Measurements from ENCODE around the gene CNTN4. TPM values are rescaled to one million over a fixed set of nuclear protein-coding genes. Genes with fewer than 3 reads are reported as not detected.

Gene CNTN4
- total and polyA plus RNA-seq, 7 donors: 0.17 to 3.2 (median 0.42) TPM

DNA sequence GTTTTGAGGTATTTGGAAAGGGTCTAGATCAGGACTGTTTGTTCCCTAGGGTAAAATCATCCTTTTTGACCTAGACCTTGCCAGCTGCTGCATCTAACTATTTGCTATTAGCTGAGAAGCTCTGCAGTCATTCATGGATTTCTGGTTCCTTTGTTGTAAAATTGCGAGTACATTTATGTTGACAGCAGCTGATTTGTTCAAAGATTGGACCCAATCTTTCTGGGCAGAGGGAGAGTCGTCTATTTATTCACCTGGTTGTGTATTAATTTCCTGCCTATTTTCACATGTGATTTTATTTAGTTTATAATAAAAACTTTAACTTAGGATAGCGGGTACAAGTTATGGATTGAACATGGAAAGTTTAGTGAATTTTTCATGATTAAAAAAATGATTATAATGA is 236.3 kb downstream of the CNTN4 start:
- Histone ChIP-seq H3K9me3 (no peaks in the 10 kb centered on the region), H3K4me1 (no peaks in the 10 kb centered on the region), H3K36me3 (ENCODE audit: insufficient read depth in 1 of 2, low read depth in 1 of 2) (no peaks in the 10 kb centered on the region), H3K27me3 (ENCODE audit: insufficient read depth in 3 of 3, low read length in 2 of 3) (no peaks in the 10 kb centered on the region), H3K27ac (no peak overlapping the region), H3K4me3 (no peak overlapping the region)
- intact Hi-C loops (cut with DNase I): no loop called here
- ATAC-seq (no peak), DNase-seq (no peak)
- TF ChIP-seq, protein P1, sequence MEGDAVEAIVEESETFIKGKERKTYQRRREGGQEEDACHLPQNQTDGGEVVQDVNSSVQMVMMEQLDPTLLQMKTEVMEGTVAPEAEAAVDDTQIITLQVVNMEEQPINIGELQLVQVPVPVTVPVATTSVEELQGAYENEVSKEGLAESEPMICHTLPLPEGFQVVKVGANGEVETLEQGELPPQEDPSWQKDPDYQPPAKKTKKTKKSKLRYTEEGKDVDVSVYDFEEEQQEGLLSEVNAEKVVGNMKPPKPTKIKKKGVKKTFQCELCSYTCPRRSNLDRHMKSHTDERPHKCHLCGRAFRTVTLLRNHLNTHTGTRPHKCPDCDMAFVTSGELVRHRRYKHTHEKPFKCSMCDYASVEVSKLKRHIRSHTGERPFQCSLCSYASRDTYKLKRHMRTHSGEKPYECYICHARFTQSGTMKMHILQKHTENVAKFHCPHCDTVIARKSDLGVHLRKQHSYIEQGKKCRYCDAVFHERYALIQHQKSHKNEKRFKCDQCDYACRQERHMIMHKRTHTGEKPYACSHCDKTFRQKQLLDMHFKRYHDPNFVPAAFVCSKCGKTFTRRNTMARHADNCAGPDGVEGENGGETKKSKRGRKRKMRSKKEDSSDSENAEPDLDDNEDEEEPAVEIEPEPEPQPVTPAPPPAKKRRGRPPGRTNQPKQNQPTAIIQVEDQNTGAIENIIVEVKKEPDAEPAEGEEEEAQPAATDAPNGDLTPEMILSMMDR (IDR thresholded peaks at IDR 0.05): no peak
- WGBS, 3 donors: 77 to 86% (median 78%) methylated on average over 3 of the region's 3 CpGs

DNA sequence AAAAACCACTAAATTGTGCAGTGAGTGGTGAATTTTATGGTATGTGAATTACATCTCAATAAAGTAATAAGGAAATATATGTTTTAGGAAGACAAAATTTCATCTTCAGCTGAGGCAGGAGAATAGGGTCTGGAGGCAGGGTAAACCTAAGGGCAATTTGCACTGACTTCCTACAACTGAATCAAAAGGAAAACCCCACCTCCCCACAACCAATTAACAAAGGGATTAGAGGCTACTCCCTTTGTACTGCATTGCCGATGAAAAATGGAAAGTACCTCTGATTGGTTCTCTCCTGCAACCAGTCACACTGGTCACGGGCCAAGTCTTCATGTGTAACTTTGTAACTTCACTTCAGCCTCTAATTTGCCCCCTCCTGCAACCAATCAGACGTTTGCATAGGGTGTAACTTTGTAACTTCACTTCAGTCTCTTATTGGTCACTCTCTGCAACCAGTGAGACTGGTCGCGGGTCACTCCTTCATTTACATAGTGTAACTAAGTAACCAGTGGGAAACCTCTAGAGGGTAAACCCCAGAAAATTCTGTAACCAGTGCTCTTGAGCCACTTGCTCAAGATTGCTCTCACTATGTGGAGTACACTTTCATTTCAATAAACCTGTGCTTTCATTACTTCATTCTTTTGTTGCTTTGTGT is 244.5 kb downstream of the CNTN4 start:
- 76 to 80% (median 78%) methylated on average over 5 of the region's 5 CpGs for WGBS, 3 donors
- DNase-seq: no peak
- Histone ChIP-seq H3K27ac (no peak overlapping the region), H3K9me3 (no peaks in the 10 kb centered on the region), H3K36me3 (ENCODE audit: insufficient read depth in 1 of 2, low read depth in 1 of 2) (no peaks in the 10 kb centered on the region), H3K4me1 (no peaks in the 10 kb centered on the region), H3K4me3 (no peak overlapping the region), H3K27me3 (ENCODE audit: insufficient read depth in 3 of 3, low read length in 2 of 3) (no peaks in the 10 kb centered on the region)
- TF ChIP-seq, protein P1 (IDR thresholded peaks at IDR 0.05): no peak
- no peak for ATAC-seq
- intact Hi-C loops (cut with DNase I): no loop called here

DNA sequence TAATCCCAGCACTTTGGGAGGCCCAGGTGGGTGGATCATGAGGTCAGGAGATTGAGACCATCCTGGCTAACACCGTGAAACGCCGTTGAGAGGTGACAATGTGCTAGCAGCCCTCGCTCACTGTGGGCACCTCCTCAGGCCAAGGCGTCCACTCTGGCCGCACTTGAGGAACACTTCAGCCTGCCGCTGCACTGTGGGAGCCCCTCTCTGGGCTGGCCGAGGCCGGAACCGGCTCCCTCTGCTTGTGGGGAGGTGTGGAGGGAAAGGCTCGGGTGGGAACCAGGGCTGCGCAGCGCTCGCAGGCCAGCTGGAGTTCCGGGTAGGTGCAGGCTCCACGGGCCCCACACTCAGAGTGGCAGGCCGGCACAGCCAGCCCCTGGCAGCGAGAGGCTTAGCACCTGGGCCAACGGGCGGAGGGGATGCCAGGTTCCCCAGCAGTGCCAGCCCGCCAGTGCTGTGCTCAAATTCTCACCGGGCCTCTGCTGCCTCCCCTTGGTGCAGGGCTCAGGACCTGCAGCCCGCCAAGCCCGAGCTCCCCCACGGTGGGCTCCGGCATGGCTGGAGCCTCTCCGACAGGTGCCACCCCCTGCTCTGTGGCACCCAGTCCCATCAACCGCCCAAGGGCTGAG is 253.6 kb downstream of the CNTN4 start:
- Histone ChIP-seq H3K27ac (no peak overlapping the region), H3K9me3 (no peaks in the 10 kb centered on the region), H3K36me3 (ENCODE audit: insufficient read depth in 1 of 2, low read depth in 1 of 2) (no peaks in the 10 kb centered on the region), H3K27me3 (ENCODE audit: insufficient read depth in 3 of 3, low read length in 2 of 3) (peaks cover 0 to 3% (median 0%) of the 10 kb centered on the region in 3 donors), H3K4me1 (no peaks in the 10 kb centered on the region), H3K4me3 (no peak overlapping the region)
- TF ChIP-seq, protein P1 (IDR thresholded peaks at IDR 0.05): no peak
- no peak for DNase-seq
- intact Hi-C loops (cut with DNase I): no loop called here
- ATAC-seq: no peak
- WGBS, 3 donors: 93 to 96% (median 94%) methylated on average over 28 of the region's 28 CpGs

DNA sequence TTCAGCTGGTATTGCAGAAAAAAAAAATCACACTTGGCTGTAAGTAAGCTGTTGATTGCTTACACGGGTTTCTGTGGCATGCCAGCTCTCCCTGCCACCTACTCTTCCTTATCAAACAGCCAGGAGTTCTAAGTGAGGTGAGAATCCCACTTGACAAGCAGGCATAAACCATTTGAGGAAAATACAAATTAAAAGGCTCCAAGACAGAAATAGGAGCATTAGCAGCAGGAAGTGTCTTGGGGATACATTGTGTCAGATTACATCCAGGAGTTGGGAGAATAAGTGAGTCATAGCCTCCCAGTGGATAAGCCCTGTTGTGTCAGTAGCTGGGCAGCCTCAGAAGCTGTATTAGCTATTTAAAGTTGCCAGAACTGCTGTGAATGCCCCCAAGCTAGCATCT is 256.0 kb downstream of the CNTN4 start:
- no peaks in the 10 kb centered on the region for H3K36me3 ChIP-seq (ENCODE audit: insufficient read depth in 1 of 2, low read depth in 1 of 2)
- DNase-seq: no peak
- peaks cover 0 to 3% (median 0%) of the 10 kb centered on the region in 3 donors for H3K27me3 ChIP-seq (ENCODE audit: insufficient read depth in 3 of 3, low read length in 2 of 3)
- no peak for ATAC-seq
- H3K27ac ChIP-seq: no peak overlapping the region
- H3K9me3 ChIP-seq: no peaks in the 10 kb centered on the region
- WGBS, 3 donors: 4 to 13% (median 5%) methylated on average over 1 of the region's 1 CpG
- no peaks in the 10 kb centered on the region for H3K4me1 ChIP-seq
- TF ChIP-seq, protein P1 (IDR thresholded peaks at IDR 0.05): no peak
- intact Hi-C loops (cut with DNase I): no loop called here
- H3K4me3 ChIP-seq: no peak overlapping the region

All from psoas muscle (tissue), 8 donors.